ENCODE data around the gene AP2S1. TPM values are rescaled to one million over a fixed set of nuclear protein-coding genes. Genes with fewer than 3 reads are reported as not detected.

Gene AP2S1
- total and polyA plus RNA-seq, 2 of the 8 experiments (the other 6 are each of a cell fraction or from before 2014, with no cell fraction given), result 195 to 211 TPM

GRCh38 chr19:46868025-46868802 is 17.6 kb upstream of the AP2S1 start (continued):
- TF ChIP-seq, protein P1, sequence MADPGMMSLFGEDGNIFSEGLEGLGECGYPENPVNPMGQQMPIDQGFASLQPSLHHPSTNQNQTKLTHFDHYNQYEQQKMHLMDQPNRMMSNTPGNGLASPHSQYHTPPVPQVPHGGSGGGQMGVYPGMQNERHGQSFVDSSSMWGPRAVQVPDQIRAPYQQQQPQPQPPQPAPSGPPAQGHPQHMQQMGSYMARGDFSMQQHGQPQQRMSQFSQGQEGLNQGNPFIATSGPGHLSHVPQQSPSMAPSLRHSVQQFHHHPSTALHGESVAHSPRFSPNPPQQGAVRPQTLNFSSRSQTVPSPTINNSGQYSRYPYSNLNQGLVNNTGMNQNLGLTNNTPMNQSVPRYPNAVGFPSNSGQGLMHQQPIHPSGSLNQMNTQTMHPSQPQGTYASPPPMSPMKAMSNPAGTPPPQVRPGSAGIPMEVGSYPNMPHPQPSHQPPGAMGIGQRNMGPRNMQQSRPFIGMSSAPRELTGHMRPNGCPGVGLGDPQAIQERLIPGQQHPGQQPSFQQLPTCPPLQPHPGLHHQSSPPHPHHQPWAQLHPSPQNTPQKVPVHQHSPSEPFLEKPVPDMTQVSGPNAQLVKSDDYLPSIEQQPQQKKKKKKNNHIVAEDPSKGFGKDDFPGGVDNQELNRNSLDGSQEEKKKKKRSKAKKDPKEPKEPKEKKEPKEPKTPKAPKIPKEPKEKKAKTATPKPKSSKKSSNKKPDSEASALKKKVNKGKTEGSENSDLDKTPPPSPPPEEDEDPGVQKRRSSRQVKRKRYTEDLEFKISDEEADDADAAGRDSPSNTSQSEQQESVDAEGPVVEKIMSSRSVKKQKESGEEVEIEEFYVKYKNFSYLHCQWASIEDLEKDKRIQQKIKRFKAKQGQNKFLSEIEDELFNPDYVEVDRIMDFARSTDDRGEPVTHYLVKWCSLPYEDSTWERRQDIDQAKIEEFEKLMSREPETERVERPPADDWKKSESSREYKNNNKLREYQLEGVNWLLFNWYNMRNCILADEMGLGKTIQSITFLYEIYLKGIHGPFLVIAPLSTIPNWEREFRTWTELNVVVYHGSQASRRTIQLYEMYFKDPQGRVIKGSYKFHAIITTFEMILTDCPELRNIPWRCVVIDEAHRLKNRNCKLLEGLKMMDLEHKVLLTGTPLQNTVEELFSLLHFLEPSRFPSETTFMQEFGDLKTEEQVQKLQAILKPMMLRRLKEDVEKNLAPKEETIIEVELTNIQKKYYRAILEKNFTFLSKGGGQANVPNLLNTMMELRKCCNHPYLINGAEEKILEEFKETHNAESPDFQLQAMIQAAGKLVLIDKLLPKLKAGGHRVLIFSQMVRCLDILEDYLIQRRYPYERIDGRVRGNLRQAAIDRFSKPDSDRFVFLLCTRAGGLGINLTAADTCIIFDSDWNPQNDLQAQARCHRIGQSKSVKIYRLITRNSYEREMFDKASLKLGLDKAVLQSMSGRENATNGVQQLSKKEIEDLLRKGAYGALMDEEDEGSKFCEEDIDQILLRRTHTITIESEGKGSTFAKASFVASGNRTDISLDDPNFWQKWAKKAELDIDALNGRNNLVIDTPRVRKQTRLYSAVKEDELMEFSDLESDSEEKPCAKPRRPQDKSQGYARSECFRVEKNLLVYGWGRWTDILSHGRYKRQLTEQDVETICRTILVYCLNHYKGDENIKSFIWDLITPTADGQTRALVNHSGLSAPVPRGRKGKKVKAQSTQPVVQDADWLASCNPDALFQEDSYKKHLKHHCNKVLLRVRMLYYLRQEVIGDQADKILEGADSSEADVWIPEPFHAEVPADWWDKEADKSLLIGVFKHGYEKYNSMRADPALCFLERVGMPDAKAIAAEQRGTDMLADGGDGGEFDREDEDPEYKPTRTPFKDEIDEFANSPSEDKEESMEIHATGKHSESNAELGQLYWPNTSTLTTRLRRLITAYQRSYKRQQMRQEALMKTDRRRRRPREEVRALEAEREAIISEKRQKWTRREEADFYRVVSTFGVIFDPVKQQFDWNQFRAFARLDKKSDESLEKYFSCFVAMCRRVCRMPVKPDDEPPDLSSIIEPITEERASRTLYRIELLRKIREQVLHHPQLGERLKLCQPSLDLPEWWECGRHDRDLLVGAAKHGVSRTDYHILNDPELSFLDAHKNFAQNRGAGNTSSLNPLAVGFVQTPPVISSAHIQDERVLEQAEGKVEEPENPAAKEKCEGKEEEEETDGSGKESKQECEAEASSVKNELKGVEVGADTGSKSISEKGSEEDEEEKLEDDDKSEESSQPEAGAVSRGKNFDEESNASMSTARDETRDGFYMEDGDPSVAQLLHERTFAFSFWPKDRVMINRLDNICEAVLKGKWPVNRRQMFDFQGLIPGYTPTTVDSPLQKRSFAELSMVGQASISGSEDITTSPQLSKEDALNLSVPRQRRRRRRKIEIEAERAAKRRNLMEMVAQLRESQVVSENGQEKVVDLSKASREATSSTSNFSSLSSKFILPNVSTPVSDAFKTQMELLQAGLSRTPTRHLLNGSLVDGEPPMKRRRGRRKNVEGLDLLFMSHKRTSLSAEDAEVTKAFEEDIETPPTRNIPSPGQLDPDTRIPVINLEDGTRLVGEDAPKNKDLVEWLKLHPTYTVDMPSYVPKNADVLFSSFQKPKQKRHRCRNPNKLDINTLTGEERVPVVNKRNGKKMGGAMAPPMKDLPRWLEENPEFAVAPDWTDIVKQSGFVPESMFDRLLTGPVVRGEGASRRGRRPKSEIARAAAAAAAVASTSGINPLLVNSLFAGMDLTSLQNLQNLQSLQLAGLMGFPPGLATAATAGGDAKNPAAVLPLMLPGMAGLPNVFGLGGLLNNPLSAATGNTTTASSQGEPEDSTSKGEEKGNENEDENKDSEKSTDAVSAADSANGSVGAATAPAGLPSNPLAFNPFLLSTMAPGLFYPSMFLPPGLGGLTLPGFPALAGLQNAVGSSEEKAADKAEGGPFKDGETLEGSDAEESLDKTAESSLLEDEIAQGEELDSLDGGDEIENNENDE (IDR thresholded peaks at IDR 0.05; ENCODE audit: insufficient replicate concordance, low read length), result no peak
- no peak for TF ChIP-seq GABPA (IDR thresholded peaks at IDR 0.05; ENCODE audit: borderline replicate concordance, insufficient read depth, low read length)
- TF ChIP-seq JUND (IDR thresholded peaks at IDR 0.05; ENCODE audit: low read length), result no peak
- TF ChIP-seq SUZ12 (IDR thresholded peaks at IDR 0.05; ENCODE audit: low read length), result no peak
- no peak for TF ChIP-seq RNF2 (IDR thresholded peaks at IDR 0.05; ENCODE audit: borderline replicate concordance, low read depth, low read length, missing control alignments, poor library complexity, severe bottlenecking)
- TF ChIP-seq NANOG (IDR thresholded peaks at IDR 0.05; ENCODE audit: insufficient read depth, low read depth, low read length, poor library complexity, severe bottlenecking), result no peak
- TF ChIP-seq EZH2 (IDR thresholded peaks at IDR 0.05; ENCODE audit: low read depth, low read length, severe bottlenecking), result no peak
- no peak for TF ChIP-seq TAF7 (optimal IDR thresholded peaks at IDR 0.05; ENCODE audit: borderline replicate concordance, low read depth, low read length)
- TF ChIP-seq NRF1 (IDR thresholded peaks at IDR 0.05; ENCODE audit: low read depth, low read length), result no peak

Measured in H1 (cell line).